Measurements from ENCODE around the gene MACROD2. TPM values are rescaled to one million over a fixed set of nuclear protein-coding genes. Genes with fewer than 3 reads are reported as not detected.

MACROD2 gene
- total and polyA plus RNA-seq, 4 donors, result 0.66 to 10.5 (median 3.3) TPM

GRCh38 chr20:15899967-15900366, 1904.7 kb downstream of the MACROD2 start:
- no peak overlapping the region for H3K9ac ChIP-seq (ENCODE audit: low read depth in 1 of 2, low read length in 2 of 2)
- H3K4me1 ChIP-seq (ENCODE audit: control insufficient read depth in 4 of 4, insufficient read depth in 4 of 4, low read length in 3 of 4), result no peaks in the 10 kb centered on the region
- TF ChIP-seq ZBTB33 (IDR thresholded peaks at IDR 0.05) (no peak), FOXA1 (IDR thresholded peaks at IDR 0.05) (no peak), MAX (IDR thresholded peaks at IDR 0.05) (no peak), ATF3 (IDR thresholded peaks at IDR 0.05) (no peak), NR2F2 (IDR thresholded peaks at IDR 0.05) (no peak), SP1 (IDR thresholded peaks at IDR 0.05) (no peak), HNF4G (IDR thresholded peaks at IDR 0.05) (no peak), HNF4A (conservative IDR thresholded peaks at IDR 0.05) (no peak), REST (IDR thresholded peaks at IDR 0.05) (no peak)
- DNase-seq (ENCODE audit: low spot score), result no peak
- WGBS, result 90% methylated on average over 4 of the region's 4 CpGs
- no peak overlapping the region for H3K4me3 ChIP-seq (ENCODE audit: low read depth in 1 of 3, low read length in 3 of 3)
- H3K27me3 ChIP-seq (ENCODE audit: control insufficient read depth in 4 of 4, insufficient read depth in 4 of 4, low read length in 3 of 4), result no peaks in the 10 kb centered on the region
- H3K9me3 ChIP-seq (ENCODE audit: control insufficient read depth in 4 of 4, low read length in 3 of 4), result no peaks in the 10 kb centered on the region
- H3K27ac ChIP-seq (ENCODE audit: low read depth in 1 of 2, low read length in 2 of 2), result no peak overlapping the region
- H3K36me3 ChIP-seq (ENCODE audit: control insufficient read depth in 4 of 4, insufficient read depth in 3 of 4, low read depth in 1 of 4, low read length in 3 of 4), result no peaks in the 10 kb centered on the region

- no peaks in the 10 kb centered on the region for H3K9me3 ChIP-seq (ENCODE audit: control insufficient read depth in 4 of 4, low read length in 3 of 4)
- TF ChIP-seq GABPA (IDR thresholded peaks at IDR 0.05 in 1 of 2, conservative IDR thresholded peaks at IDR 0.05 in 1 of 2) (no peak), CTCF (IDR thresholded peaks at IDR 0.05; ENCODE audit: low read depth, low read length, missing input control) (no peak), YY1 (IDR thresholded peaks at IDR 0.05) (no peak), ATF3 (IDR thresholded peaks at IDR 0.05) (no peak), REST (IDR thresholded peaks at IDR 0.05) (no peak), ZBTB33 (IDR thresholded peaks at IDR 0.05) (no peak), EGR1 (IDR thresholded peaks at IDR 0.05; ENCODE audit: low read depth in 2 of 2) (no peak), TAF1 (conservative IDR thresholded peaks at IDR 0.05) (no peak), JUND (IDR thresholded peaks at IDR 0.05) (no peak), RXRA (IDR thresholded peaks at IDR 0.05) (no peak)
- H3K9ac ChIP-seq (ENCODE audit: low read depth in 1 of 2, low read length in 2 of 2), result no peak overlapping the region
- no peak overlapping the region for H3K27ac ChIP-seq (ENCODE audit: low read depth in 1 of 2, low read length in 2 of 2)
- no peak for DNase-seq (ENCODE audit: low spot score)
- WGBS, result 91% methylated on average over 1 of the region's 1 CpG
- no peak overlapping the region for H3K4me3 ChIP-seq (ENCODE audit: low read depth in 1 of 3, low read length in 3 of 3)
- no peaks in the 10 kb centered on the region for H3K36me3 ChIP-seq (ENCODE audit: control insufficient read depth in 4 of 4, insufficient read depth in 3 of 4, low read depth in 1 of 4, low read length in 3 of 4)
- H3K4me1 ChIP-seq (ENCODE audit: control insufficient read depth in 4 of 4, insufficient read depth in 4 of 4, low read length in 3 of 4), result no peaks in the 10 kb centered on the region
- H3K27me3 ChIP-seq (ENCODE audit: control insufficient read depth in 4 of 4, insufficient read depth in 4 of 4, low read length in 3 of 4), result no peaks in the 10 kb centered on the region
Measured at GRCh38 chr20:15900443-15900842, 1905.1 kb downstream of the MACROD2 start.

Measured in liver (tissue), 9 donors.